OCI-LY7 (cell line): ENCODE measurements around the gene KLHL13. TPM values are rescaled to one million over a fixed set of nuclear protein-coding genes. Genes with fewer than 3 reads are reported as not detected.

Source experiments
- BruUV-seq: library from RNA; stranded (reverse); fragments of 400-500 nt; replicated peaks from 2 replicates; lab custom pipeline; 2021; lab: Mats Ljungman, UMichigan
- CTCF ChIA-PET: fragments of 300-600 bp; sonication (Branson Sonifier 250); formaldehyde crosslinking; loops from one replicate; lab custom pipeline; 2022; ENCODE audit warnings: antibody characterized with exemption; ENCODE audit not compliant: unreplicated experiment; lab: Charles Lee
- POLR2A ChIA-PET: fragments of 300-600 bp; sonication (Branson Sonifier 250); formaldehyde crosslinking; loops from one replicate; lab custom pipeline; 2022; ENCODE audit warnings: antibody characterized with exemption; lab: Charles Lee
- DNase-seq: peaks from one replicate; pipeline ENCODE4 v3.0.0-alpha.2; 2015; ENCODE audit warnings: low spot score
- H2AFZ ChIP-seq: fragments of 200-600 bp; sonication (generic), shearing (Covaris generic); 2 replicates; pipeline ENCODE4 v1.6.1; 2014; ENCODE audit warnings: mild to moderate bottlenecking, antibody characterized with exemption, low read length, moderate library complexity
- H3K27ac ChIP-seq: fragments of 200-600 bp; sonication (generic); 2 replicates; pipeline ENCODE4 v1.5.1; 2014; ENCODE audit warnings: mixed run types, low read depth, mild to moderate bottlenecking, moderate library complexity, low read length, inconsistent platforms; ENCODE audit not compliant: poor library complexity, severe bottlenecking
- H3K36me3 ChIP-seq: fragments of 200-600 bp; sonication (generic); 2 replicates; pipeline ENCODE4 v1.6.1; 2014; ENCODE audit warnings: mild to moderate bottlenecking, antibody characterized with exemption, low read length, moderate library complexity, mixed read lengths; ENCODE audit not compliant: insufficient read depth
- H3K4me1 ChIP-seq: fragments of 200-600 bp; sonication (generic); 2 replicates; pipeline ENCODE4 v1.5.1; 2014; ENCODE audit warnings: mild to moderate bottlenecking, low read length; ENCODE audit not compliant: insufficient read depth, poor library complexity, severe bottlenecking
- H3K4me2 ChIP-seq: fragments of 200-600 bp; sonication (generic); 2 replicates; pipeline ENCODE4 v1.6.1; 2014; ENCODE audit warnings: mild to moderate bottlenecking, low read length
- H3K4me3 ChIP-seq: fragments of 200-600 bp; sonication (generic); 2 replicates; pipeline ENCODE4 v1.5.1; 2014; ENCODE audit warnings: mild to moderate bottlenecking, low read depth, low read length; ENCODE audit not compliant: poor library complexity, severe bottlenecking
- H3K79me2 ChIP-seq: fragments of 200-600 bp; sonication (generic); 2 replicates; pipeline ENCODE4 v1.6.1; 2016; ENCODE audit warnings: low read depth, mild to moderate bottlenecking, low read length, moderate library complexity, mixed read lengths; ENCODE audit not compliant: insufficient read depth
- H3K9me2 ChIP-seq: fragments of 200-600 bp; sonication (generic); 2 replicates; pipeline ENCODE4 v1.6.1; 2016; ENCODE audit warnings: mild to moderate bottlenecking, low read length, mixed read lengths; ENCODE audit not compliant: insufficient read depth
- H3K9me3 ChIP-seq: fragments of 200-600 bp; sonication (generic); 2 replicates; pipeline ENCODE4 v1.6.1; 2014; ENCODE audit warnings: mild to moderate bottlenecking, mixed run types, low read length, mixed read lengths
- H4K20me1 ChIP-seq: fragments of 200-600 bp; sonication (generic); 2 replicates; pipeline ENCODE4 v1.6.1; 2014; ENCODE audit warnings: mild to moderate bottlenecking, antibody characterized with exemption, low read length, moderate library complexity, mixed read lengths; ENCODE audit not compliant: insufficient read depth
- CTCF ChIP-seq: fragments of 200-600 bp; sonication (generic); conservative IDR thresholded peaks from 2 replicates; pipeline ENCODE4 v1.5.1; 2014; ENCODE audit warnings: mild to moderate bottlenecking, antibody characterized with exemption, low read length, moderate library complexity, mixed read lengths
- EZH2phosphoT487 ChIP-seq: fragments of 200-600 bp; sonication (generic); IDR thresholded peaks from 2 replicates; pipeline ENCODE4 v1.6.1; 2018; ENCODE audit warnings: low read depth, borderline replicate concordance, mild to moderate bottlenecking, mixed run types, antibody characterized with exemption, low read length, moderate library complexity, mixed read lengths
- intact Hi-C: fragments of 100-400 bp; cut with micrococcal nuclease; formaldehyde crosslinking; loops from one replicate; pipeline ENCODE4 v1.10.0; 2022; ENCODE audit not compliant: unreplicated experiment
- total RNA-seq, 2 experiments: library from RNA; depleted of rRNA in 1 of 2; stranded (reverse); fragments of >200 nt in 1 of 2; shearing (Covaris generic) in 1 of 2; gene quantifications; 2 replicates each; pipeline ENCODE4 v1.2.3, GENCODE V29; 2014 to 2022

Gene KLHL13
- total RNA-seq, 2 experiments from 2014 or later: not detected

GRCh38 chrX:118025226-118025625 is 91.4 kb downstream of the KLHL13 start:
- intact Hi-C loops: no loop called here
- no peak overlapping the region for H3K4me2 ChIP-seq

GRCh38 chrX:118024482-118024881 is 92.1 kb downstream of the KLHL13 start:
- ChIA-PET CTCF (no interaction called here), POLR2A (interaction anchor here (1.0 kb wide), 1 partner anchor 44 kb away, joined by 8 read pairs; no protein-coding TSS in a partner anchor)
- Histone ChIP-seq H3K9me2 (no peaks in the 10 kb centered on the region), H3K4me3 (no peak overlapping the region), H3K4me2 (no peak overlapping the region), H4K20me1 (no peaks in the 10 kb centered on the region), H3K79me2 (no peaks in the 10 kb centered on the region), H3K4me1 (no peaks in the 10 kb centered on the region), H2AFZ (no peak overlapping the region), H3K9me3 (no peaks in the 10 kb centered on the region), H3K36me3 (no peaks in the 10 kb centered on the region), H3K27ac (no peak overlapping the region)
- no TSS peak for BruUV-seq
- DNase-seq: no peak
- intact Hi-C loops: no loop called here
- TF ChIP-seq EZH2phosphoT487: no peak
- no peak for TF ChIP-seq CTCF

More at GRCh38 chrX:118025226-118025625, 91.4 kb downstream of the KLHL13 start:
- Histone ChIP-seq H3K9me2 (no peaks in the 10 kb centered on the region), H3K9me3 (no peaks in the 10 kb centered on the region), H3K27ac (no peak overlapping the region), H3K4me1 (no peaks in the 10 kb centered on the region), H3K79me2 (no peaks in the 10 kb centered on the region), H3K36me3 (no peaks in the 10 kb centered on the region), H4K20me1 (no peaks in the 10 kb centered on the region), H2AFZ (no peak overlapping the region), H3K4me3 (no peak overlapping the region)
- POLR2A ChIA-PET: interaction anchor here (1.0 kb wide), 1 partner anchor 44 kb away, joined by 8 read pairs; no protein-coding TSS in a partner anchor
- no peak for TF ChIP-seq CTCF
- no peak for TF ChIP-seq EZH2phosphoT487
- CTCF ChIA-PET: no interaction called here
- no TSS peak for BruUV-seq
- DNase-seq: no peak

GRCh38 chrX:118022753-118023152 is 93.9 kb downstream of the KLHL13 start:
- ChIA-PET CTCF (no interaction called here), POLR2A (no interaction called here)
- Histone ChIP-seq H3K4me3 (no peak overlapping the region), H4K20me1 (no peaks in the 10 kb centered on the region), H3K9me2 (no peaks in the 10 kb centered on the region), H3K27ac (no peak overlapping the region), H3K36me3 (no peaks in the 10 kb centered on the region), H3K9me3 (no peaks in the 10 kb centered on the region), H3K4me2 (no peak overlapping the region), H3K4me1 (no peaks in the 10 kb centered on the region), H3K79me2 (no peaks in the 10 kb centered on the region), H2AFZ (no peak overlapping the region)
- no peak for DNase-seq
- TF ChIP-seq EZH2phosphoT487 (no peak), CTCF (no peak)
- intact Hi-C loops: no loop called here
- no TSS peak for BruUV-seq
